Measurements from ENCODE around the gene KCNA3. TPM values are rescaled to one million over a fixed set of nuclear protein-coding genes. Genes with fewer than 3 reads are reported as not detected.
"Not testable (repeated sequence)": the region's sequence is repeated elsewhere in the genome, so short reads cannot be mapped to it uniquely, and the experiment has no call there.

Gene KCNA3
- total RNA-seq, 1 donor from 2014 or later, result 3.6 TPM

DNA sequence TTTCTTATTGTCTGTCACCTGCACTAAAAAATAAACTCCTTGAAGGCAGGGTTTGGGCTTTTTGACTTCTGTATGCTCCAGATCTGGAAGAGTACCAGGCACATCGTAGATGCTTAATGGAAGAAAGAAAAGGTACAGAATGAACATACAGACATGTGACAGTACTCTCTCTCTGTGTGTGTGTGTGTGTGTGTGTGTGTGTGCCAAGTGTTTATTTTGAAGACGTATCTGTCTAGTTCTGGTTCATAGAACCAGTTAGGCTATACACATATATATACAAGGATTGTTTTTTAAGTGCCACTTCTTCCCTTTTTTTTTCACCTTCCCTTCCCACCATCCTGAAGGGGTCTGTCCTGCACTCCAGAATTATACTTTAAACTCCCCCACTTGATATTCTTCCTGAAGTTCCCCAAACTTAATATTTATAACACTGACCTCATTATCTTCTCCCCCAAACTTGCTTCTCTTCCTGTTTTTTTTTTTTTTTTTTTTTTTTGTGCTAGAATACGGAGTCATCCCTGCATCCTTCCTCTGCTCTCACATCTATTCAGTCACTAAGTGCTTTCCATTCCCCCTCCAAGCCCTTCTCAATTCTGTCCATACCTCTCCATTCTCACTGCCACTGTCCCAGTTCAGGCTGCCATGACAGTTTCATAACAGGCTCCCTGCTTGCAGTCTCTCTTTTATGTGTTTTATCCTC, 5.4 kb upstream of the KCNA3 start:
- DNase-seq (ENCODE audit: low spot score), result no peak

DNA sequence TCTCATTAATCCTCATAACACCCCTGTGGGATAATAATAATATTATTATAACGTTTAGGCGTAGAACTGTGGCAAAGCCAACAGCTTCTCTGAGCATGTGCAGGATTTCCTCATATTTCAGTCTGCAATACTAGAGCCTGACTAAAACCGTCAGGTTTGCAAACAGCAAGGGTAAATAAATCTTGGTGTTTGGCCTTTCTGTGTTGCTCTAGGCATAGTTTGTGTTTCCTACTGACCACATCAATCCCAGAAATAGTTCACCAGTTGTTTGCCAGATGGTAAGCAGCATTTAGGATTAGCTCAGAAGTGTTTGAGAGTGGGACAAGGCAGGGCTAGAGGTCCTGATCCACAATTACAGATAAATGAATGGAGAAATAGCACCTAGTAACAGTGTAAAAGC, 2.8 kb upstream of the KCNA3 start:
- DNase-seq (ENCODE audit: low spot score), result no peak

GRCh38 chr1:110676970-110677369, 2.2 kb upstream of the KCNA3 start:
- no peak for DNase-seq (ENCODE audit: low spot score)

- DNase-seq (ENCODE audit: low spot score), result no peak
Measured at GRCh38 chr1:110675060-110675791, 486 bp upstream of the KCNA3 start.

- DNase-seq (ENCODE audit: low spot score), result no peak
Measured at GRCh38 chr1:110673805-110674336, 869 bp downstream of the KCNA3 start.

DNA sequence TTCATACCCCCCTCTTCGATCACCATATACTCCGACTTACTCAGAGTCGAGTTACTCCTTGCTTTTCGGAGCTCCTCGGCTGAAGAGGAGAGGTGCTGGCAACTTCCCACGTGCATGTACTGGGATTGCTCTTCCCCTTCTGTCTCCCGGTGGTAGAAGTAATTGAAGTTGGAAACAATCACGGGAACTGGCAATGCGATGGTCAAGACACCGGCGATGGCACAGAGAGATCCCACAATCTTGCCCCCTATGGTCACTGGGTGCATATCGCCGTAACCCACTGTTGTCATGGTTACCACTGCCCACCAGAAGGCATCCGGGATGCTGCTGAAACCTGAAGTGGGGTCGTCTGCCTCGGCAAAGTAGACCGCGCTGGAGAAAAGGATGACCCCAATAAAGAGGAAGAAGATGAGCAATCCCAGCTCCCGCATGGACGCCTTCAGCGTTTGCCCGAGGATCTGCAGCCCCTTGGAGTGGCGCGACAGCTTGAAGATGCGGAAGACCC, 1.5 kb downstream of the KCNA3 start:
- DNase-seq (ENCODE audit: low spot score), result no peak

GRCh38 chr1:110672753-110673108, 2.0 kb downstream of the KCNA3 start:
- no peak for DNase-seq (ENCODE audit: low spot score)

DNA sequence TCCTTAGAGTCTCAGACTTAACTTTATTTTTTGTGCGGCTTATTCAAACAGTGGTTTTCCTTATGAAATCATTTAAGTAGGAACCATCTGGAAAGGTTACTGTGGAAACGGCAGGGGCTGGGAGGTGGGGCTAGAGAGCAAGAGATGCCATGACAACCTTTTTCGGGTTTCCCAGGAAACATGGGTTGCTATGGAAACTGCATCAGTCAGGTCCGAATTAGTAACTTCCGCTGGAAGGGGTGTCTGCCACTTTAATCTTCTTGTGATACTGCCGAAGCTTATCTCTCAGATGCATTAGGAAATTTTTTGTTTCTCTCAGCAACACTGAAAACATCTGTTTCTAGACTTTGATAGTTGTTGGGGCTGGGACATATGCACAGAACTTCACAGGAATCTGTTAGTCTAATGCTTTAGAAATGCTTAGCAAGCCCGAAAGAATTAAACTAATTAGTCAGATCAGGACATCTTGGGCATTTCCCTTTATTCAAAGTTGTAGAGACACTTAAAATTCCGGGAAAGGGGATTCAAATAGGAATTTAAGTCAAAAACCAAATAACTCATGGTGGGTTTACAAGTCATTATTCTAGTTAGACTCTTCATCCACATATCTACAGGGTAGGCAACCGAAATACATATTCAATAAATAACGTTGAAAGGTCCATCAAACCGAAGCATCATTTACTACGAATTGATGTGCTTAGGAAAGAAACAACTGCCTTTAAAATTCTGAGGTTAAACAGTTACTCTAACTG, 2.6 kb downstream of the KCNA3 start:
- DNase-seq (ENCODE audit: low spot score), result no peak

- no peak for DNase-seq (ENCODE audit: low spot score)
Measured at GRCh38 chr1:110671361-110671760, 3.4 kb downstream of the KCNA3 start.

GRCh38 chr1:110668549-110668948, 6.2 kb downstream of the KCNA3 start:
- DNase-seq (ENCODE audit: low spot score), result no peak

DNA sequence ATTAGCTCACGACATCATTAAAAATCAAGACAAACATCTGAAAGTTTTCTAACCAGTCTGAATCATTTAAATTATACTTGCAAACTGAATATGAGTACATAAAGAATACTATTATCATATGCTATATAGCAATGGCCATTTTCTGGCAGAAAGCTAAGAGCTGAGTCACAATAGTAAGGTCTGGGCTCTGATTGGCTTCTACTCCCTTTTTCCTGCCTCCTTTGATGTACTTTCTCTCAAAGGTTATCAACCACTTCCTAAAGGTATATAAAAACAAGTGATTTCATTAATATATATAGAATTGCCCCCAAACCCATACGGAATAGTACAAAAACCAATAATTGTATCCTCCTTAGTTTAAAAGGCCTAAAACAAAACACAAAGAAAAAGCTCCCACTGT, 7.0 kb downstream of the KCNA3 start:
- no peak for DNase-seq (ENCODE audit: low spot score)

DNA sequence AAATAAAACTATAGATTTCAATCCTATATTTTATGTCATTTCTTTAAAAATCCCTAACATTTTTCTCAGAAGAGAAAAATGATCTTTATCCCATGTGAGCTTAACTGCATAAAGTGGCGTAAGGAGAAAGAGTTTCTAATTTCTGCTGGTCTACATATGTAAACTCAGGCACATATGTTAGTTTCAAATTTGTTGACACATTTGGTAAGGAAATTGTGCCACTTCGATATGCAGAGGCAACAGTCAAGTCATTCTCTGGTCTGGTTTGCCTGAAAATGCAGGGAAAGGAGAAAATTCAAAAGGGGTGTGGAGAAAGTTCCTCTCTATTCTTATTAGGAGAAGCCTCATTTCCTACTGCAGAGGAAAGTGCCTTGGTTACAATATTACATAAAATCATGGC, 11.5 kb downstream of the KCNA3 start:
- no peak for DNase-seq (ENCODE audit: low spot score)

DNA sequence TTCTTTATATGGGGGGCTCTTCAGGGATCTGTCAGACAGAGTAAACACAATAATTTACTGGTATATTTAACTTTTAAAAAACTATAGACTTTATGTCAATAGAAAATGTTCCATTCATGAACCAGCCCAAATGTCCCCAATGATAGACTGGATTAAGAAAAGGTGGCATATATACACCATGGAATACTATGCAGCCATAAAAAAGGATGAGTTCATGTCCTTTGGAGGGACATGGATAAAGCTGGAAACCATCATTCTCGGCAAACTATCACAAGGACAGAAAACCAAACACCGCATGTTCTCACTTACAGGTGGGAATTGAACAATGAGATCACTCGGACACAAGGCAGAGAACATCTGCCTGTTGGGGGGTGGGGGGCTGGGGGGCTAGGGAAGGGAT, 15.2 kb downstream of the KCNA3 start:
- DNase-seq (ENCODE audit: low spot score), result not testable (repeated sequence)

GRCh38 chr1:110657351-110657750, 17.4 kb downstream of the KCNA3 start:
- no peak for DNase-seq (ENCODE audit: low spot score)

GRCh38 chr1:110650609-110651008, 24.1 kb downstream of the KCNA3 start:
- no peak for DNase-seq (ENCODE audit: low spot score)

- DNase-seq (ENCODE audit: low spot score), result no peak
Measured at GRCh38 chr1:110648417-110648816, 26.3 kb downstream of the KCNA3 start.

DNA sequence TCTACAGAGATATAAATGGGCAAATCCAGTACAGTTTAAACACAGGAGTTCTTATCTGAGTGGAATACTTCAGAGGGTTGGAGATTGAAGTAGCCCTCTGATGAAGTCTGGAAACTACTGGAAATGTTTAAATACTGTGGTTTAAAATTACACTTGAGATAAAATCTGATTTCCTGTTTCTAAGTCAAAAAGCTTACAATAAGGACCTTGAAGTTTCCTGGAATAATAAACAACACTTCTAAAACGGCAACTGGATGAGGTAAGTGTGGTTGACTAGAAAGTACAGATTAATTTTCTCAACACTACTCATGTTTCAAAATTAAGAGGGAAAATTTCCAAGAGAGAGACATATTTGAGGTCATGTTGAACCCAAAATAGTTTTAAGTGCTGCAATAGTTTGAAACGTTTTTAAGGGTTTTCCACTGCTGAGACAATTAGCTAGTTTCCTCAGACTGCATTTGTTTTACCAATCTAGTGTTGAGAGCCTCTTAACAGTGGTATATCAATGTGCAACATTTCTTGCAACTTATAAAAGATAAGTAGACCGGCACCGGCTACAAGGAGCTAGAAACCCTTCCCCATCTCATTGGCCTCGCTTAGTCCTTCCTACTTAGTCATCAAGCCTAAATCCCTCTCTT, 27.4 kb downstream of the KCNA3 start:
- DNase-seq (ENCODE audit: low spot score), result no peak

- DNase-seq (ENCODE audit: low spot score), result no peak
Measured at GRCh38 chr1:110645821-110646735, 28.7 kb downstream of the KCNA3 start.

DNA sequence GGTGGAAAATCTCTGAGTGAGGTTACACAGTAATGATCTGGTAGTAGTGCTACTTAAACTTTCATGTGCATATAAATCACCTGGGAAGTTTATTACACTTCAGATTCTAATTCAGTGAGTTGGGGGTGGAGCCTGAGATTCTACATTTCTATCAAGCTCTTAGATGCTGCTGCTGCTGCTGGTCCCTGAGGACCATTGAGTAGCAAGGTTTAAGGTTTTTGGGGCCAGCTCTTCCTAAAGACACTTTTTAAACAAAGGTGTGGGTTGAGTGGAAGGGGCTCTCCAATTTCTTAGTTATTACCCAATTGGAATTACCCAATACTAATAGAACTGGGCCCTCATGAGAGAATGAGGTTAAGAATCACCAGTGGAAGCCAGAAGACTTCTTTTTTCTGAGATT, 29.5 kb downstream of the KCNA3 start:
- DNase-seq (ENCODE audit: low spot score), result no peak

- no peak for DNase-seq (ENCODE audit: low spot score)
Measured at GRCh38 chr1:110643879-110644472, 30.8 kb downstream of the KCNA3 start.
